Measurements from ENCODE around the gene COMT. TPM values are rescaled to one million over a fixed set of nuclear protein-coding genes. Genes with fewer than 3 reads are reported as not detected.

Gene COMT
- total and polyA plus RNA-seq, 2 of the 4 experiments (the other 2 are of a cell fraction), result 202 to 347 TPM

- Histone ChIP-seq H3K36me3 (ENCODE audit: control insufficient read depth, insufficient read depth, low read length) (peaks cover 55% of the 10 kb centered on the region), H3K27ac (ENCODE audit: insufficient read depth, low read length) (no peak overlapping the region), H4K5ac (ENCODE audit: low read depth, low read length) (no peak overlapping the region), H2BK15ac (ENCODE audit: low read depth, low read length) (no peak overlapping the region), H3K9me3 (ENCODE audit: control insufficient read depth, insufficient read depth, low read length) (no peaks in the 10 kb centered on the region), H2AK9ac (replicated peaks; ENCODE audit: low read depth, low read length, poor library complexity) (peak overlapping the region; percentile 66), H3K56ac (ENCODE audit: extremely low read depth, insufficient read depth, low read length) (no peak overlapping the region), H2BK20ac (ENCODE audit: low read depth, low read length) (no peak overlapping the region), H3K14ac (replicated peaks; ENCODE audit: low read depth, low read length) (no peak overlapping the region), H3K27me3 (ENCODE audit: control insufficient read depth, insufficient read depth, low read length) (no peaks in the 10 kb centered on the region), H3K4me2 (ENCODE audit: low read depth, low read length) (no peak overlapping the region), H3K18ac (ENCODE audit: low read depth, low read length) (no peak overlapping the region), H4K8ac (ENCODE audit: low read depth in 2 of 2, low read length in 2 of 2) (no peak overlapping the region), H3K23ac (ENCODE audit: low read depth, low read length) (no peak overlapping the region), H3K79me1 (ENCODE audit: low read depth in 1 of 2, low read length in 2 of 2) (peaks cover 12 to 44% of the 10 kb centered on the region in 2 experiments; a peak in 3 of 4 replicates), H2BK5ac (ENCODE audit: low read depth, low read length, poor library complexity, severe bottlenecking) (no peak overlapping the region), H4K20me1 (ENCODE audit: insufficient read depth, low read length) (peaks cover 34% of the 10 kb centered on the region), H2AK5ac (ENCODE audit: low read depth, low read length) (no peak overlapping the region), H3K4me1 (ENCODE audit: control insufficient read depth, insufficient read depth, low read length) (peaks cover 17% of the 10 kb centered on the region), H2AFZ (replicated peaks; ENCODE audit: low read length, poor library complexity) (peak overlapping the region; percentile 11), H3K4me3 (ENCODE audit: insufficient read depth, low read depth, low read length) (no peak overlapping the region), H3K9me1 (ENCODE audit: insufficient read depth, low read length) (peaks cover 7% of the 10 kb centered on the region), H4K91ac (ENCODE audit: insufficient read depth, low read depth, low read length) (no peak overlapping the region), H3K9ac (ENCODE audit: low read depth, low read length) (no peak overlapping the region), H2BK120ac (ENCODE audit: low read depth, low read length) (no peak overlapping the region), H3K4ac (ENCODE audit: low read depth, low read length) (no peak overlapping the region)
- dilution Hi-C loops (cut with HindIII; ENCODE audit: low sequenced_read_pairs, unreplicated experiment) (no loop called here), in situ Hi-C loops (cut with MboI; ENCODE audit: low sequenced_read_pairs) (no loop called here), intact Hi-C loops (cut with micrococcal nuclease) (no loop called here)
- WGBS, 2 experiments (ENCODE audit: extremely low coverage in 2 of 2, insufficient read length in 1 of 2), result 96% methylated on average over 8 of the region's 12 CpGs; no CpG with 5 or more reads in 1 of the 2 experiments
- TF ChIP-seq CTCF (conservative IDR thresholded peaks at IDR 0.05; ENCODE audit: low read depth, low read length) (no peak), RFX5 (IDR thresholded peaks at IDR 0.05; ENCODE audit: low read depth, low read length) (no peak), USF2 (IDR thresholded peaks at IDR 0.05; ENCODE audit: low read depth, low read length) (no peak), BHLHE40 (IDR thresholded peaks at IDR 0.05; ENCODE audit: low read depth, low read length) (no peak), MAFK (IDR thresholded peaks at IDR 0.05; ENCODE audit: low read depth, low read length) (no peak), SMC3 (IDR thresholded peaks at IDR 0.05; ENCODE audit: low read depth, low read length) (no peak), ELK1 (IDR thresholded peaks at IDR 0.05; ENCODE audit: borderline replicate concordance, low read depth, low read length) (no peak), POLR2A (IDR thresholded peaks at IDR 0.05; ENCODE audit: low read depth, low read length) (no peak), NFE2L2 (IDR thresholded peaks at IDR 0.05; ENCODE audit: low read depth, low read length) (no peak), FOS (IDR thresholded peaks at IDR 0.05; ENCODE audit: low read depth, low read length) (no peak)
- BruUV-seq (replicated peaks), result no TSS peak
- ATAC-seq (ENCODE audit: low read depth), result no peak
- no peak for DNase-seq
- ChIA-PET CTCF (interaction anchor here (1.2 to 1.5 kb wide), 2 partner anchors 11 to 49 kb away, joined by 4 read pairs; no protein-coding TSS in a partner anchor), POLR2A (ENCODE audit: unreplicated experiment) (no interaction called here)
Observed at GRCh38 chr22:19963863-19964642, 22.5 kb downstream of the COMT start.
